GM18502 (cell line): ENCODE data around the gene A2ML1.
"Not testable (repeated sequence)": the region's sequence is repeated elsewhere in the genome, so short reads cannot be mapped to it uniquely, and the experiment has no call there.

Source experiments
- ATAC-seq: cut with Tn5 transposase; IDR thresholded peaks from one replicate; pipeline ENCODE4 v1.9.1; 2021; ENCODE audit warnings: mild to moderate bottlenecking; ENCODE audit not compliant: unreplicated experiment, poor library complexity

A2ML1 gene

GRCh38 chr12:8822298-8822697 is at the start of gene A2ML1:
Gene A2ML1 (plus strand): TSS chr12:8822621. CDS start chr12:8822652, 31 bp downstream.
- no peak for ATAC-seq

- ATAC-seq, result no peak
Observed at GRCh38 chr12:8773461-8773860, 49.0 kb upstream of the A2ML1 start.

- ATAC-seq, result no peak
Observed at GRCh38 chr12:8779281-8779680, 43.1 kb upstream of the A2ML1 start.

- ATAC-seq, result no peak
Observed at GRCh38 chr12:8779862-8780261, 42.6 kb upstream of the A2ML1 start.

- no peak for ATAC-seq
Observed at GRCh38 chr12:8780389-8780788, 42.0 kb upstream of the A2ML1 start.

GRCh38 chr12:8781381-8782127 is 40.9 kb upstream of the A2ML1 start:
- ATAC-seq, result no peak

- ATAC-seq, result no peak
Observed at GRCh38 chr12:8784290-8784888, 38.0 kb upstream of the A2ML1 start.

GRCh38 chr12:8785499-8785898 is 36.9 kb upstream of the A2ML1 start:
- no peak for ATAC-seq

GRCh38 chr12:8787206-8787605 is 35.2 kb upstream of the A2ML1 start:
- not testable (repeated sequence) for ATAC-seq

- not testable (repeated sequence) for ATAC-seq
Observed at GRCh38 chr12:8788706-8789105, 33.7 kb upstream of the A2ML1 start.

GRCh38 chr12:8789341-8790013 is 32.9 kb upstream of the A2ML1 start:
- not testable (repeated sequence) for ATAC-seq

GRCh38 chr12:8793226-8793625 is 29.2 kb upstream of the A2ML1 start:
- not testable (repeated sequence) for ATAC-seq

- not testable (repeated sequence) for ATAC-seq
Observed at GRCh38 chr12:8794611-8795010, 27.8 kb upstream of the A2ML1 start.

GRCh38 chr12:8796831-8797626 is 25.4 kb upstream of the A2ML1 start:
- ATAC-seq, result no peak

- not testable (repeated sequence) for ATAC-seq
Observed at GRCh38 chr12:8801213-8801612, 21.2 kb upstream of the A2ML1 start.

GRCh38 chr12:8804833-8805232 is 17.6 kb upstream of the A2ML1 start:
- not testable (repeated sequence) for ATAC-seq

- ATAC-seq, result not testable (repeated sequence)
Observed at GRCh38 chr12:8805487-8805886, 16.9 kb upstream of the A2ML1 start.

- not testable (repeated sequence) for ATAC-seq
Observed at GRCh38 chr12:8807084-8807483, 15.3 kb upstream of the A2ML1 start.

GRCh38 chr12:8810112-8810511 is 12.3 kb upstream of the A2ML1 start:
- not testable (repeated sequence) for ATAC-seq

- no peak for ATAC-seq
Observed at GRCh38 chr12:8813572-8814357, 8.7 kb upstream of the A2ML1 start.
